Iris pigment epithelial cell (primary cell): ENCODE data around the gene MPZ.
"Not testable (repeated sequence)": the region's sequence is repeated elsewhere in the genome, so short reads cannot be mapped to it uniquely, and the experiment has no call there.

Source experiments
- DNase-seq: peaks from one replicate; pipeline ENCODE4 v3.0.0-alpha.2; 2011; ENCODE audit warnings: low read depth

The MPZ gene

GRCh38 chr1:161255955-161256520 is 53.7 kb downstream of the MPZ start:
- not testable (repeated sequence) for DNase-seq

- not testable (repeated sequence) for DNase-seq
These were observed 54.5 kb downstream of the MPZ start for GRCh38 chr1:161255302-161255701.
